HG03066 (cell line): ENCODE data around the gene YIPF4.
"Not testable (repeated sequence)": the region's sequence is repeated elsewhere in the genome, so short reads cannot be mapped to it uniquely, and the experiment has no call there.

Experiments
- ATAC-seq: cut with Tn5 transposase; IDR thresholded peaks from one replicate; pipeline ENCODE4 v1.9.1; 2021; ENCODE audit warnings: low read depth; ENCODE audit not compliant: unreplicated experiment

Gene YIPF4

GRCh38 chr2:32277674-32278477, at the start of gene YIPF4:
TSS of gene YIPF4 (plus strand) at chr2:32277904. CDS start at chr2:32278156, 252 bp downstream.
- ATAC-seq = peak; percentile 99

- ATAC-seq = no peak
These were observed 49.5 kb upstream of the YIPF4 start for GRCh38 chr2:32228181-32228580.

DNA sequence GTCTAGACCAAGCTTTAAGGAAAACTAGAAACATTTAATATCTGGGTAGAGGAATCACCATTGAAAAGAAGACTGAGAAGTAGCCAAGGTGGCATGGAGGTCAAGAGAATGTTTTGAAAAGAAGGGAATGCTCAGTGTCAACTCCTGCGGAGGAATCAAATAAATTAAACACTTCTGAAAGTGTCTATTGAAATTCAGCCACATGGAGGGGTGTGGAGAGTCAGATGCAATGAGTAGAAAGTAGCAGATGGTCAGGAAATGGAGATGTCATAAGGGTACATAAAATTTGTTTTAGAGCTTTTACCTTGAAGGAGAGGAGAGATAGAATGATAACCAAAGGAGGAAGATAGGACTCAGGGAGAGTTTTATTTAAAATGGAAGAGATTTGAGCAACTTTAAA, 48.1 kb upstream of the YIPF4 start:
- ATAC-seq = no peak

DNA sequence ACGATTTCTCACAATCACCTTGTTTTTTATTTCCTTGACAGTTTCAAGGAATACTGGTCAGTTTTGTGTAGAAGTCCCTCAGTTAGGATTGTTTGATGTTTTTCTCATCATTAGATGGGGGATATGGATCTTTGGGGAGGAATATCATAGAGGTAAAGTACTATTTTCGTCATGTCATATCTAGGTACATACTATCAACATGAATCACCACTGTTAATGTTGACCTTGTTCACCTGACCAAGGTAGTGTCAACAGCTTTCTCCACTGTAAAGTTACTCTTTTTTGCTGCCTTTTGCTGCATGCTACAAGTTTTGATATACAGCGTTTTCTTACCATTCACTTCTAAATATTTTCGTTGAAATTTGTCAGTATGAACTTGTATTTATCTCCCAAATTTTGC, 45.7 kb upstream of the YIPF4 start:
- ATAC-seq = no peak

- ATAC-seq = no peak
These were observed 42.4 kb upstream of the YIPF4 start for GRCh38 chr2:32235315-32235714.

DNA sequence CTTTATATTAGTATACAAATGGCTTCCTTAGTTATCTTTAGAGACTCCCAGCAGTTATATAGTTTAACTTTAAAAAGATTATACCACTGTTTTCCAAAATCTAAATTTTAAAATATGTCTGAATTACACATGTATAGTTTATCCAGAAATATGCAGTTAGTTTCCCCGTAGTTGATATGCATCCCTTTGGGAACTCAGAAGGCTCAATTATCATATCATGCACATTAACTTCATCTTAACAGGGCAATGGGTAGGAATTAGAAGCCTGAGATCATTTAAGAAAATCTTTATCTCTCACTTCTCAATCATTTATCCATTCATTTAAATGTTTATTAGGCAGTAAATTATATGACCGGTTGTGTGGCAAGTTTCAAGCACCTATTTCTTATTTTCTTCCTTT, 40.2 kb upstream of the YIPF4 start:
- no peak for ATAC-seq

- no peak for ATAC-seq
These were observed 39.7 kb upstream of the YIPF4 start for GRCh38 chr2:32237996-32238395.

GRCh38 chr2:32242331-32242730, 35.4 kb upstream of the YIPF4 start:
- no peak for ATAC-seq

DNA sequence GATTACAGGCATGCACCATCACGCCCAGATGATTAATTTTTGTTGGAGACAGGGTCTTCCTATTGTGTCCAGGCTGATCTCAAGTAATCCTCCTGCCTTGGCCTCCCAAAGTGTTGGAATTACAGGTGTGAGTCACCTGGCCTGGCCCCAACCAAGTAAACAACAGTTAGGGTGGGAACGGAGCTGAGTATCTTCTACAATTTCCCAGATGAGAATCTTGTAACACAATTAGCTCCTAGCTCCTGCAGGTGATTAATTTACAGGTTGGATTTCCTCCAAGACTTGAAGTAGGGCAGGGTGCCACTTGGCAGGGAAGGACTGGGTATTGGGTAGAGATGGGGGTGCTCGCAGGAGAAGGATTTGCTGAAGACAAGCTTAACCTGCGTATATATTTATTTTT, 30.8 kb upstream of the YIPF4 start:
- ATAC-seq = no peak

DNA sequence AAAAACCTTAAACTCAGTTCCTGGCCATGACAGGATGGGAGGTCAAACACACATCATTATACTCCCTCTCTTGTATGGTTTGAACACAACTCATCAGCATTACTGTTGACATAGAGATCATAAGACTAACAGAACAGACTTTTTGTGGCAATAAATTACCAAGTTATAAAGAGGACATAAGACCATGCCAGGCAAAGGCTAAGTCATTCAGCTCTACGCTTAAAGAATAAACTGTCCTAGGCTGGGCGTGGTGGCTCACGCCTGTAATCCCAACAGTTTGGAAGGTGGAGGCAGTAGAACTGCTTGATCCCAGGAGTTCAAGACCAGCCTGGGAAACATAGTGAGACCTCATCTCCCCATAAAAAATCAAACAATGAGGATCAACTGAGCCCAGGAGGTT, 29.4 kb upstream of the YIPF4 start:
- ATAC-seq = no peak

DNA sequence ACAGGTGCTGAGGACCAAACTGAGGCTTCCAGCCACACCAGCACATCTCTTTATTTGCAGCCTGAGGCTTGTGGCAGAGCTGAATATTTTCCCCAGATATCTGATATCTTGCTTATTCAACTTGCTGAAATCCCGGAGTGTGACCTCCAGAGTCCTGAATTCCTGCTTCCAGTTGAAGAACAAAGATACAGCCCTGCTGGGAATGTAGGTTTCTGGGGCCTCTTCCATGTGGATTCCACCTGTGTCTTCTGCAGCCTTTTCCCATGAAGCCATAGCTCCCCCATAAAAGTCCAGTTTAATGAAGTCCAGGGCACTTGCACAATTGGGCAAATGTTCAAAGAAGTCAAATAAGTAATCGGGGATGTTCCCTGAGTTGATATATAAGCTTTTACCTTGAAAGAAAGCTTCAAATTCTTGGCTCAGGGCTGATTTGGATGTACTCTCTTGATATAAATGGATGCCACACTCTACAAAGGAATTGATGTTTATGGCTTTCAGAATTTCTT, 27.9 kb upstream of the YIPF4 start:
- ATAC-seq = no peak

GRCh38 chr2:32250290-32250689, 27.4 kb upstream of the YIPF4 start:
- no peak for ATAC-seq

- no peak for ATAC-seq
These were observed 19.5 kb upstream of the YIPF4 start for GRCh38 chr2:32258242-32258641.

DNA sequence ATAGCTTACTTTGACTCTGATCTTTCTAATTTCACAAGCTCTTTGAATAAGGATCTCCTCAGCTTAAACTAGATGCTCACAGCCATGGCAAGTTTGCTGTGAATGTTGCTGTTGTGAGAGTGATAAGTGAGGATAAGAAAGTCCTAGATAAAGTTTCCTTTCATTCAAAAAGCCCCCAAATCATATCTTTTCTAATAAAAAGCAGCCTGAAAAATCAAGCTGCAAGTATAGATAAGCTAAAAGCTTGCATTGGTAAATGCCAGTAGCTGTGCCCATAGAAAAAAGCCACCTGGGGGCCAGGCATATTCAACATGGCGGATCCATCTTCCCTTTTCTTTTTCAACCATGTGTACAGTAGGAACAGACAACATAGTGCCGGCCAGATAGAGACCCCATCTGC, 17.3 kb upstream of the YIPF4 start:
- ATAC-seq = no peak

DNA sequence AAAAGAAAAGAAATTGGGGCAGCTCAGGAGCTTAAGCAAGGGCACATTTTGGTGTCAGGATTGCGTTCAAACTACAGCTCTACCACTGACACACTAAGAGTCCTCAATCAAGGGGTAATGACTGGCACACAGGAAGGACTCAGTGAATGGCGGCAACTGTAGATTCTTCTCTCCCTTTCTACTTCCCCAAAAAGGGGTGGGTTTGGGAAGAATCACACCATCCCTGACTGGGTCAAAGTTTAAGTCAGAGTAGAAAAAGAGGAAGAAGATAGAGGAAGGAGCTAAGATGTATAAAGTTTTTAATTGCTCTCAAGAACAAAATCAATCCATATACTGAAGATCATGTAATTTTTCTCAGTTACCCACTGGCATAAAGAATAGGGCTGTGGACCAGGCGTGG, 15.6 kb upstream of the YIPF4 start:
- ATAC-seq = no peak

DNA sequence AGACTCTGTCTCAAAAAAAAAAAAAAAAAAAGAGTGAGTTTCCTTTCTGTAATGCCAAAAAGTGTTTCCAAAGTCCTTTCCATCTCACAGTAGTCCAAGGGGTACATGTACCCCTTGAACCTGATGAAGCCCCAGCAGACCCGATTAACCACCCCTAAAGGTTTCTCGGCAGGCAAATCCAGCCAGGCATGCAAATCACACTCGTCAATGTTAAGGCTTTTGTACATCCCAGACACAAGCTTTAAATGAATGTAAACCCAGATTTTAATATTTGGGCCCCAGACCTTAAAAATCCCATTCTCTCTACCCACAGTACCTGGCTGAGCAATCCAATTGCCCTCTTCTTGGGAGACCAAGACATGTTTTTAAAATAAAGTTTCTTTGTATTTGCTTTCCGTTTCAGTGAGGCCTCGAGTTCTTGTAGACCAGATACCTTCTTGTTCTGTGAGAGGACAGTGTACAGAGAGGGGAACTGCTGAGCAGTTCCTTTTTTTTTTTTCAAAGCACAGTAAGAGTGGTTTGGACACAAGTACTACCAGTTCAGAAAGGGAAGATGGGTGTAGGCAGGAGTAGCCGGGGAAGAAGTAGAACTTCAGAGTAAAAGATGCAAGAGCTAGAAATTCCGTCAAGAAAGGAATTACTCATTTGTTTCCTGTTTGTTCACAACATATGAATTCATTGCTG, 13.1 kb upstream of the YIPF4 start, which contains the start of gene NLRC4:
NLRC4 (minus strand) TSS at position 465 of the 684 bp plus-strand sequence. CDS start 8,111 bp downstream, outside the sequence.
- peak; percentile 91 for ATAC-seq

- ATAC-seq = no peak
These were observed 6.6 kb upstream of the YIPF4 start for GRCh38 chr2:32271063-32271462.

DNA sequence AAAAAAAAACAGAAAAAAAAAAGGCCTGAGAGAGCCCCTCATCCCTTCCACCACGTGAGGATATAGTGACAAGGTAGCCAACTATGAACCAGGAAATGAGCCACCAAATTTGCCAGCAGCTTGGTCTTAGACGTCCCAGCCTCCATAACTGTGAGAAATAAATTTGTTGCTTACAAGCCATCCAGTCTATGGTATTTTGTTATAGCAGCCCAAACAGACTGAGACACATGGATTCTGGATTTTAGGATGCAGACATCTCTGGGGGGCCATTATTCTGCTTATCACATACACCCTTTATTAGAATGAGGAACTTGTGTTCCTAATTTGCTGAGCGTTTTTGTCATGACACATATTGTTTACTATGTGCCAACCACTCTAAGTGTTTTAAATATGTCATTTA, 5.4 kb upstream of the YIPF4 start:
- no peak for ATAC-seq

DNA sequence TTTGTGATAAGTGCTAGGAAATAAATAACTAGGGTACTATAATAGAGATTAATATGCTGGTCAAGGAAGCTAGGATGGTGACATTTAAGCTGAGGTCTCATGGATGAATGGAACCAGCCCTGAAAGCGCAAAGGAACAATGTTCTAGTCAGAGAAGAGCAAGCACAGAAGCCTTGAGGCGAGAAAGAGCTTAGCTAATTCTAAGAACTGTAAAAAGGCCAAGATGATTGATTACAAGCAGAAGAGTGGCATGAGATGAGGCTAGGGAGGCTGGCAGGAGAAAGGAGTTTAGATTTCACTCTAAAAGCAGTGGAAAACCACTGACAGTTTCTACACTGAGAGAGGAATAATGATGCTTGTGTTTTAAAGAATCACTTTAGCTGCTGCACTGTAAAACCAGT, 3.4 kb upstream of the YIPF4 start:
- ATAC-seq = no peak

DNA sequence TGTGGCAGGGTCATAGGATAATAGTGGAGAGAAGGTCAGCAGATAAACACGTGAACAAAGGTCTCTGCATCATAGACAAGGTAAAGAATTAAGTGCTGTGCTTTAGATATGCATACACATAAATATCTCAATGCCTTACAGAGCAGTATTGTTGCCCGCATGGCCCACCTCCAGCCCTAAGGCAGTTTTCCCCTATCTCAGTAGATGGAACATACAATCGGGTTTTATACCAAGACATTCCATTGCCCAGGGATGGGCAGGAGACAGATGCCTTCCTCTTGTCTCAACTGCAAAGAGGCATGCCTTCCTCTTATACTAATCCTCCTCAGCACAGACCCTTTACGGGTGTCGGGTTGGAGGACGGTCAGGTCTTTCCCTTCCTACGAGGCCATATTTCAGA, 1.9 kb upstream of the YIPF4 start:
- not testable (repeated sequence) for ATAC-seq

DNA sequence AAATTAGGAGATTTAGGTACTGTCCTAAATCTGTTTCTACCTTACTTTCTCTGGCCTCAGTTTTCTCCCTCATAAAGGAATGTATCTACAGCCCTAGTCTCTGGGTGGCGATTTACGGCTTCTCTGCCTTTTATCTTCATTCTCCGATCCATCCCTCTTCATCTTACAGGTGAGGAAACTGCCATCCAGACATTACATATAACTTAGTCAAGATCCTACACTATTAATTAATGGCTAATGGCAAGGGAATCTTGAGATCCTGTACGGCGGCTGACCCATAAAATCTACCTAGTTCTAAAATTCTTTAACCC, 386 bp upstream of the YIPF4 start:
- ATAC-seq = no peak

- no peak for ATAC-seq
These were observed 762 bp downstream of the YIPF4 start for GRCh38 chr2:32278478-32278853.
